Activated naive CD8-positive, alpha-beta T cell treated with anti-CD3 and anti-CD28 coated beads, Interleukin-2, amount 50 U/mL, for 16 hours (primary cell): Measurements from ENCODE around the gene GSTT4.
"Not testable (repeated sequence)": the region's sequence is repeated elsewhere in the genome, so short reads cannot be mapped to it uniquely, and the experiment has no call there.

Source experiments
- DNase-seq: peaks from one replicate; pipeline ENCODE4 v3.0.0-alpha.2; 2020; ENCODE audit warnings: low read depth, low spot score

Gene GSTT4

DNA sequence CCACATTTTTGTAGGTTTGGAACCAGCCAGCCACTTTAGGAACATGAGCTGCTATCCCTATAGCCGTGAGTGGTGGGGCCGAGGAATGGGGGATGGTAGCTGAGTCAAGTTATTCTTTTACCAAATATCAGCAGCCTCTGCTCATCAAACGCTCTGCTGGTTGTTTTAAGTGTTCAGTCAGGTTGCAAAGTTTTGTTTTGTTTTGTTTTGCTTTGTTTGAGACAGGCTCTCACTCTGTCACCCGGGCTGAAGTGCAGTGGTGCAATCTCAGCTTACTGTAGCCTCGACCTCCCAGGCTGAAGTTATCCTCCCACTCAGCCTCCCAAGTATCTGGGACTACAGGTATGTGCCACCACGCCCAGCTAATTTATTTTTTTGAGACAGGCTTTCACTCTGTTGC, 20.2 kb upstream of the GSTT4 start:
- no peak for DNase-seq

GRCh38 chr22:24024354-24024753, 19.1 kb upstream of the GSTT4 start:
- DNase-seq = no peak

GRCh38 chr22:24023204-24023789, 18.0 kb upstream of the GSTT4 start:
- DNase-seq = no peak

DNA sequence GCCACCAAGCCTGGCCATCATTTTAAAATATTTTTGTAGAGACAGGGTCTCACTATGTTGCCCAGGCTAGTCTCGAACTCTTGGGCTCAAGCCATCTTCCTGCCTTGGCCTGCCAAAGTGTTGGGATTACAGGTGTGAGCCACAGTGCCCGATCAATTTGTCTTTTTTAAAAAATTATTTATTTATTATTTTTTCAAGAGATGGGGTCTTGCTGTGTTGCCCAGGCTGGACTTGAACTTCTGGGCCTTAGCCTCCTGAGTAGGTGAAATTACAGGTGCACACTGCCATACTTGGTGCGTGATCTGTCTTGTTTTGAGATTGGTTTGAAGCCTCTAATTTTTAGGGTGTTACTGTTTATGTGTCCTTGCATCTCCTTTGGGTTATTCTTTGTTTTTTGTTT, 16.1 kb upstream of the GSTT4 start:
- no peak for DNase-seq

DNA sequence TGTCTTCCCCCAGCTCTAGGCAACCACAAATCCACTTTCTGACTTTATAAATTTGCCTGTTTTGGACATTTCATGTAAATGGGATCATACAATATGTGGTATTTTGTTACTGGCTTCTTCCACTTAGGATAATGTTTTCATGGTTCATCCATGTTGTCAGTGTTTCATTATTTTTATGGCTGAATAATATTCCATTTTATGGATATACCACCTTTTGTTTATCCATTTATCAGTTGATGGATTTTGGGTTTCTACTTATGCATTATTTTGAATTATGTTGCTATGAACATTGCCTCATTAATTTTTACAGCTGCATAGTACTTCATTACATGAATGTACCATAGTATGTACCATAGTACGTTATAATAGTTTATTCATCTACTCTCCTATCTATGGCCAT, 10.9 kb upstream of the GSTT4 start:
- no peak for DNase-seq

DNA sequence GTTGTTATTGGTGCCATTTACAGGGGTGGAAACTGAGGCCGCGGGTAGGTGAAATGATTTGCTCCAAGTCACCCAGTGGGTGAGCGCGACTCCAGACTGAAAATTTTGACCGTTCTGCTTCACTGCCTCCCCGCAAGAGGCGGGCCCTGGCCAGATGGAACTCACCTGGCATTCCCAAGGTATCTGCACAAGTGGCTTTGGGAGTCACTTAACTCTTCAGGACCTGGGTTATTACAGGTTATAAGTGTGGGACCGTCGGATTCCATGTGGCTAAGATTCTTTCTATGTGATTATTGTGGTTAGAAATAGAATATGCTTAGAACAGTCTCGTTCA, 6.4 kb upstream of the GSTT4 start:
- no peak for DNase-seq

GRCh38 chr22:24010018-24010391, 4.8 kb upstream of the GSTT4 start:
- DNase-seq = no peak

DNA sequence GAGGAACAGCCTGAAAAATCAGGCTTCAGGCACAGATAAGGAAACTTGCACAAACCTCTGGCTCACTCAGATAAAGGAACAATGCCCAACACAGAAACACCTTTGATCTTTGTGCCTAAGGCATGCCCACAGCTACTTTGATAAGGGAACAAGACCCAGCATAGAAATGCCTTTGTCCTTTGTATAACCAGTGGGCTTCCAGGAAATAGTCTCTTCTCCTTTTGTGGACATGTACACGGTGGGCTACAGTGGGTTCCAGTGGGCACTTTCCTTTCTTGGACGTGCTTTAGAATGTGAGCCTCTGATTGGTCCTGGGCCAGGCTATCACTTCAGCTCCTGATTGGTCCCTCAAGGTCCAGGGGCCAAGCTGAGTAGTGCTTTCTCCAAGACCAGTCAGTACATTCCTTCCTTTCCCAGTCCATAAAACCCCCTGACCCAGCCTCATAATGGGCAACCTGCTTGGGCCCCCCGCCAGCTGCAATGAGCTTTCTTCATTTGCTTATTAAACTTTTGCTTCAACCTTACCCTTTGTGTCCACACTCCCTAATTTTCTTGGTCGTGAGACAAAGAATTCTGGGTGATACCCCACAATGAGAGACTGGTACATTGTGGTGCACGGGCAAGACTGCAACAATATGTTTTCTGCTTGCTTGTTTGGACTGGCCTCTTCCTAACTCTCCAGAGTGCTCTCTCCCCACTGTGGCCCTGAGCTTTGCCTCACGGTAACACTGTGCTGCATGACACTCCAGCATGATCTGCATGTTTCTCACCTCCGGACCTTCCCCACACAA, 4.2 kb upstream of the GSTT4 start:
- no peak for DNase-seq

DNA sequence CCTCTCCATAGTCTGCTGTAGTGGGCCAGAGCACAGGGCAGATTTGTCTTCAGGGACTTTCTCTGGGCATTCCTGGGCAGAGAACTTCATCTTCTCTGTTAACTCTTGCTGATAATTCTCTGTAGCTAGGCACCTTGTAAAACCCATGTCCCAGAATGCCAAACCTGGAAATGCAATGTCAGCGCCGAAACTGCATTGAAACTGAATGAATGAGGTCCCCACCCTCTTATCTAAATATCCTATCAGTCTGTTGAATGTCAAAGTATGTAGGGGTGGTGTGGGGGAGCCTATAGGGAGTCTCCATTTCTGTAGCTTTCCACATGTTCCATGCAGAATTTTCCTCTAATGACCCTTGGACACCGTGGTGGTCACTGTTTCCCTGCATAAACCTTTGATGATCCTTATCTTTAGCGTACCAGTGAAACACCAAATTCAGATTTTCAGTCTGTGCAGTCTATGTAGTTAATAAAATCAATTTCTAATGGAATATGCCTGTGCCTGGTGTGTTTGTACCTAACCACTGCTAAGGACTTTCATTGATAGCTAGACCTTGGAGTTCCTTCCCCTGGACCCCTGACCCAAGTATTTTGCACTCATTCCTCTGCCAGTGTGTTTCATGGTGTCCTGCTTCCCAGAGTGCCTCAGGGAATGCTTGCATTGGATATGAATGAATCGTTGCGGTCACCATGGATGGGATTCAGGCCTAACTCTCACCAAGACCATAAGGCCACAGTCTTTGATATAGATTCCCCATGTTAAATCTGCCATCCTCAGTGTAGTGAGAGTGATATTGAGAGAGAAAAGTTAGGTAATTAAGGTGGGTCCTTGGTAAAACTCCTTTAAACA, 3.4 kb upstream of the GSTT4 start:
- no peak for DNase-seq

- DNase-seq = no peak
Measured at GRCh38 chr22:24008022-24008283, 2.7 kb upstream of the GSTT4 start.

- DNase-seq = no peak
Measured at GRCh38 chr22:24007253-24008021, 2.2 kb upstream of the GSTT4 start.

- no peak for DNase-seq
Measured at GRCh38 chr22:24006914-24007214, 1.6 kb upstream of the GSTT4 start.

GRCh38 chr22:24006207-24006913, 1.1 kb upstream of the GSTT4 start:
- DNase-seq = no peak

- no peak for DNase-seq
Measured at GRCh38 chr22:24003887-24004286, 1.4 kb downstream of the GSTT4 start.

- no peak for DNase-seq
Measured at GRCh38 chr22:24002851-24003250, 2.4 kb downstream of the GSTT4 start.

DNA sequence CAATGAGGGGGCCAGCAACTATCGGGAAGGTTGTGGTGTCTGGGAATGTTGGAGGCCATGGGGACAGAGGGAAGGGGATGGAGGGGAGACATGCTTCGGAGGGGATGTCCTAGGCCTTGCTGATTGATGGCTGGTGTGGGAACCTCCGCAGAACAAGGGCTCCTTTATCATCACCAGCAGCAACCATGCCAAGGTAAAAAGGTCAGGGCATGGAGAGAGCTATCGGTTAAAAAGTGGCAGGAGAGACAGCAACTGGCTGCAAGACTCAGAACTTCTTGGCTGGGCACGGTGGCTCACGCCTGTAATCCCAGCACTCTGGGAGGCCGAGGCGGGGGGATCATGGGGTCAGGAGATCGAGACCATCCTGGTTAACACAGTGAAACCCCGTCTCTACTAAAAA, 3.0 kb downstream of the GSTT4 start:
- no peak for DNase-seq

GRCh38 chr22:24001314-24001713, 3.9 kb downstream of the GSTT4 start:
- no peak for DNase-seq

DNA sequence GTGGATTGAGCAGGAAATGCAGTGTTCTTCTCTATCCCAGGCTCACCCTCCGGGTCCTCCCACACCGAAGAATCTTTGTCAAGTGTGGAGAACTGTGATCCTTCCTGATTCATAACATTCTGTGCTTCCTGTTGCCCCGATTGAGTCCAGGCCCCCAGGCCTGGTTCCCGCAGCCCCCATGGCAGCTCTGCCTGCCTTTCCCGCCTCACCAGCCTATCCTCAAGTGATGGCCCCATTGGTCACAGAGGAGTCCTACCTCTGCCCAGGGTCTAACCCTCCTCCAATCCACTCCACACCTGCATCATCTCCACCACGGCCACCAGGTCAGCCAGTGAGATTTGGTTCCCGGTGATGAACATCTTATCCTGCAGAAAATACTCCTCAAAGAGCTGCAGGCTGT, 5.5 kb downstream of the GSTT4 start:
- not testable (repeated sequence) for DNase-seq

- DNase-seq = no peak
Measured at GRCh38 chr22:23997092-23997491, 8.2 kb downstream of the GSTT4 start.

DNA sequence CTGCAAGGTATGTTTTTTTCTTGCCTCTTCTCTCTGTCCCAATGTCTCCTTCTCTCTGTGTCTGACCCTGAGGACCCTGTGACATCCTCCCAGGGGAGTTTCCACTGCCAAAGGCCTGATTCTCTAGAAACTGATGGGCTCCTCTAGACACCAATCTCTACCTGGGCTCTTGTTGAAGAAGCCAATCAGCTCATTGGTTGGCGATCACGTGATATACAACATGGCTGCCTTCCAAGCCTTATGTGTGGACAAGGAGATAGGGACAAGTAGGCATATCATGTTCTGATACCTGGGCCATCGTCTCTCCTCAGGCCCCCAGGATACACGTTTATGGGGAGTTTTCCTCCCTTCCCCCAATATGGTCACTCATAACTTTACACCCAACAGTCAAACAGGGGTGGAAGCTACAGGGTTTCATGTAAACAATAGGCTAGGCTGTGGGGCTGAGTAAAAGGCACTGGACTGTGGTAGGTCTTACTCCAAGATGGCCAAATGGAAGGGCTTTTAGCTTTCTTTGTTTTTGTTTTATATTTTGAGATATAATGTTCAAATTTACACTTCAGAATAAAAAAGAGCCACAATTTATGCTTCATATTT, 11.6 kb downstream of the GSTT4 start:
- DNase-seq = not testable (repeated sequence)

DNA sequence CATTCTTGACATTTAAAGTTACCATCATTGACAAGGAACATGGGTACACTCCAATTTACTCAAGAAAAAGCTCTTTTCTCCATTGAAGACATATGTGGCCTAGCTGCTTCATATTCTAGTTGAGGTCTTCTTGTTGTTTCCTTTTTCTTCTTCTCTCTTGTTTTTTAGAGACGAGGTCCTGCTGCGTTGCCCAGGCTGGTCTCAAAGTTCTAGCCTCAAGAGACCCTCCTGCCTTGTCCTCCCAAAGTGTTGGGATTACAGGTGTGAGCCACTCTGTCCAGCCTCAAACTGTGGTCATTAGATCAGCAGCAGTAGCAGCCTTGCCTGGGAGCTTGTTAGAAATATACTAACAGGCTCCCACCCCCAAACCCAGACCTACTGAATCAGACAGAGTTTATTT, 12.2 kb downstream of the GSTT4 start:
- DNase-seq = not testable (repeated sequence)
